ENCODE measurements around the gene GARIN5B.

- TF ChIP-seq CTCF (IDR thresholded peaks at IDR 0.05) = no peak
- TF ChIP-seq POLR2A (IDR thresholded peaks at IDR 0.05) = no peak
Measured at GRCh38 chr19:55341595-55342531, 21.2 kb downstream of the GARIN5B start.

Measured in adrenal gland (tissue), 5 donors.